Neural progenitor cell (in vitro differentiated cells): ENCODE measurements around the gene FAM118A.

Source experiments
- CTCF ChIP-seq: fragments of 200-600 bp; sonication (generic); IDR thresholded peaks from 2 replicates; pipeline ENCODE4 v1.5.1; 2017; ENCODE audit warnings: antibody characterized with exemption, mild to moderate bottlenecking
- EZH2 ChIP-seq: fragments of 200-600 bp; sonication (generic); IDR thresholded peaks from 2 replicates; pipeline ENCODE4 v1.6.1; 2017; ENCODE audit warnings: antibody characterized with exemption, mild to moderate bottlenecking, moderate library complexity
- EZH2phosphoT487 ChIP-seq: fragments of 200-600 bp; sonication (generic); IDR thresholded peaks from 2 replicates; pipeline ENCODE4 v1.6.1; 2017; ENCODE audit warnings: antibody characterized with exemption

GRCh38 chr22:45324311-45324711 is 14.6 kb downstream of the FAM118A start:
- TF ChIP-seq CTCF: no peak
- TF ChIP-seq EZH2: no peak
- TF ChIP-seq EZH2phosphoT487: no peak
